ENCODE measurements around the gene WNT9A. TPM values are rescaled to one million over a fixed set of nuclear protein-coding genes. Genes with fewer than 3 reads are reported as not detected.
A peak's percentile ranks its signal among the peaks of the same experiment; 100 is the strongest.

WNT9A gene
- total and polyA plus RNA-seq, 9 of the 15 experiments (the other 6 are each of a cell fraction or from before 2014, with no cell fraction given): 0.04 to 0.17 (median 0.10) TPM; not detected in 4

- ChIA-PET POLR2A (no interaction called here), CTCF (ENCODE audit: low intra/inter-chr PET ratio) (interaction anchor here (0.5 kb wide), 1 partner anchor 1693 kb away, joined by 5 read pairs; no protein-coding TSS in a partner anchor)
- in situ Hi-C loops (cut with MboI) (no loop called here), intact Hi-C loops (cut with micrococcal nuclease) (loop anchor here (10.0 kb wide), 1 partner anchor 490 kb away; no protein-coding TSS in a partner anchor)
- ATAC-seq (no peak), FAIRE-seq (peak; percentile 69), DNase-seq (ENCODE audit: extremely low read depth in 1 of 4, low spot score in 3 of 4) (no peak)
- no peaks in the 10 kb centered on the region for H3K79me2 ChIP-seq (ENCODE audit: control insufficient read depth, insufficient read depth, low read length)
- H3K27me3 ChIP-seq (ENCODE audit: control insufficient read depth in 2 of 2, insufficient read depth in 2 of 2, low read length in 2 of 2): peaks cover 26 to 89% of the 10 kb centered on the region in 2 experiments; a peak in 4 of 5 replicates
- peaks cover 13% of the 10 kb centered on the region; the same call in 1 of the 2 replicates for H4K20me1 ChIP-seq (replicated peaks; ENCODE audit: control insufficient read depth, insufficient read depth, low read length)
- H3K9ac ChIP-seq (ENCODE audit: insufficient read depth in 1 of 2, low read depth in 2 of 2, low read length in 2 of 2): no peak overlapping the region
- H3K4me2 ChIP-seq (ENCODE audit: insufficient read depth, low read length): no peak overlapping the region
- no peaks in the 10 kb centered on the region for H3K9me1 ChIP-seq (ENCODE audit: control insufficient read depth, insufficient read depth, low read length)
- no peak overlapping the region for H3K4me3 ChIP-seq
- no peaks in the 10 kb centered on the region for H3K9me3 ChIP-seq (replicated peaks; ENCODE audit: control insufficient read depth, insufficient read depth, low read depth, low read length)
- peaks cover 2 to 64% of the 10 kb centered on the region in 2 experiments; a peak in 4 of 5 replicates for H3K4me1 ChIP-seq (replicated peaks in 1 of 2; ENCODE audit: control insufficient read depth in 2 of 2, insufficient read depth in 2 of 2, low read length in 2 of 2)
- TF ChIP-seq ZNF436 (CRISPR knock-in tag; IDR thresholded peaks at IDR 0.05): 0 out of 2 replicates have a peak, but pooled peaks have one; percentile 38
- TF ChIP-seq SREBF2 (CRISPR knock-in tag; IDR thresholded peaks at IDR 0.05): no peak
- TF ChIP-seq ZNF134 (CRISPR knock-in tag; conservative IDR thresholded peaks at IDR 0.05): peak; percentile 70
- peak; percentile 86 for TF ChIP-seq ZFP36 (IDR thresholded peaks at IDR 0.05; ENCODE audit: low read depth, low read length, partially characterized antibody)
- 4% methylated on average over 24 of the region's 24 CpGs for WGBS (ENCODE audit: insufficient coverage, low coverage, missing lambda C conversion rate)
- no peak overlapping the region for H2AFZ ChIP-seq (ENCODE audit: low read depth, low read length)
- no peak overlapping the region for H3K27ac ChIP-seq (ENCODE audit: extremely low read depth, low read depth, low read length)
- H3K36me3 ChIP-seq (ENCODE audit: control insufficient read depth, insufficient read depth, low read length): no peaks in the 10 kb centered on the region
- BruUV-seq (replicated peaks): no TSS peak
Measured at GRCh38 chr1:227944090-227944930, 3.4 kb downstream of the WNT9A start.
